ENCODE data around the gene CEPT1.

Gene CEPT1

GRCh38 chr1:111203681-111204200 is 63.7 kb downstream of the CEPT1 start:
- H3K9me2 ChIP-seq (replicated peaks; ENCODE audit: insufficient read depth, low read length): no peaks in the 10 kb centered on the region
- H3K9me3 ChIP-seq (ENCODE audit: insufficient read depth, low read length): no peaks in the 10 kb centered on the region
- H3K27ac ChIP-seq (ENCODE audit: low read depth, low read length): peak overlapping the region; percentile 91
- no peaks in the 10 kb centered on the region for H3K36me3 ChIP-seq (ENCODE audit: low read length)
- H3F3A ChIP-seq (ENCODE audit: insufficient read depth): peaks cover 39% of the 10 kb centered on the region
- H3K4me2 ChIP-seq (ENCODE audit: low read depth, low read length, poor library complexity, severe bottlenecking): peak overlapping the region; percentile 95
- peak overlapping the region; percentile 92 for H3K9ac ChIP-seq (ENCODE audit: low read length)
- peaks cover 23% of the 10 kb centered on the region for H3K79me2 ChIP-seq (ENCODE audit: insufficient read depth, low read length)
- TF ChIP-seq, protein P1, sequence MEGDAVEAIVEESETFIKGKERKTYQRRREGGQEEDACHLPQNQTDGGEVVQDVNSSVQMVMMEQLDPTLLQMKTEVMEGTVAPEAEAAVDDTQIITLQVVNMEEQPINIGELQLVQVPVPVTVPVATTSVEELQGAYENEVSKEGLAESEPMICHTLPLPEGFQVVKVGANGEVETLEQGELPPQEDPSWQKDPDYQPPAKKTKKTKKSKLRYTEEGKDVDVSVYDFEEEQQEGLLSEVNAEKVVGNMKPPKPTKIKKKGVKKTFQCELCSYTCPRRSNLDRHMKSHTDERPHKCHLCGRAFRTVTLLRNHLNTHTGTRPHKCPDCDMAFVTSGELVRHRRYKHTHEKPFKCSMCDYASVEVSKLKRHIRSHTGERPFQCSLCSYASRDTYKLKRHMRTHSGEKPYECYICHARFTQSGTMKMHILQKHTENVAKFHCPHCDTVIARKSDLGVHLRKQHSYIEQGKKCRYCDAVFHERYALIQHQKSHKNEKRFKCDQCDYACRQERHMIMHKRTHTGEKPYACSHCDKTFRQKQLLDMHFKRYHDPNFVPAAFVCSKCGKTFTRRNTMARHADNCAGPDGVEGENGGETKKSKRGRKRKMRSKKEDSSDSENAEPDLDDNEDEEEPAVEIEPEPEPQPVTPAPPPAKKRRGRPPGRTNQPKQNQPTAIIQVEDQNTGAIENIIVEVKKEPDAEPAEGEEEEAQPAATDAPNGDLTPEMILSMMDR (IDR thresholded peaks at IDR 0.05; ENCODE audit: insufficient read depth, low read length, poor library complexity, severe bottlenecking): no peak
- TF ChIP-seq EZH2phosphoT487 (conservative IDR thresholded peaks at IDR 0.05; ENCODE audit: low read length): no peak
- no peaks in the 10 kb centered on the region for H3K27me3 ChIP-seq (ENCODE audit: low read length)
- no peak overlapping the region for H2AFZ ChIP-seq (ENCODE audit: low read depth, low read length, severe bottlenecking)
- no peaks in the 10 kb centered on the region for H4K20me1 ChIP-seq (ENCODE audit: low read depth, low read length)
- peak overlapping the region; percentile 62 for H3K4me3 ChIP-seq (ENCODE audit: insufficient read depth, low read length, poor library complexity, severe bottlenecking)

- Histone ChIP-seq H3K79me2 (ENCODE audit: insufficient read depth, low read length) (peaks cover 23% of the 10 kb centered on the region), H3K36me3 (ENCODE audit: low read length) (no peaks in the 10 kb centered on the region), H3K9me2 (replicated peaks; ENCODE audit: insufficient read depth, low read length) (no peaks in the 10 kb centered on the region), H3K27me3 (ENCODE audit: low read length) (no peaks in the 10 kb centered on the region), H3K4me3 (ENCODE audit: insufficient read depth, low read length, poor library complexity, severe bottlenecking) (peak overlapping the region; percentile 62), H2AFZ (ENCODE audit: low read depth, low read length, severe bottlenecking) (no peak overlapping the region), H3F3A (ENCODE audit: insufficient read depth) (peaks cover 39% of the 10 kb centered on the region), H3K9ac (ENCODE audit: low read length) (peak overlapping the region; percentile 92), H3K9me3 (ENCODE audit: insufficient read depth, low read length) (no peaks in the 10 kb centered on the region), H3K27ac (ENCODE audit: low read depth, low read length) (peak overlapping the region; percentile 91), H4K20me1 (ENCODE audit: low read depth, low read length) (no peaks in the 10 kb centered on the region), H3K4me2 (ENCODE audit: low read depth, low read length, poor library complexity, severe bottlenecking) (peak overlapping the region; percentile 95)
- TF ChIP-seq EZH2phosphoT487 (conservative IDR thresholded peaks at IDR 0.05; ENCODE audit: low read length): no peak
- TF ChIP-seq, protein P1 (IDR thresholded peaks at IDR 0.05; ENCODE audit: insufficient read depth, low read length, poor library complexity, severe bottlenecking): no peak
Measured at GRCh38 chr1:111204201-111204982, 64.4 kb downstream of the CEPT1 start.

- Histone ChIP-seq H3K4me3 (ENCODE audit: insufficient read depth, low read length, poor library complexity, severe bottlenecking) (no peak overlapping the region), H3F3A (ENCODE audit: insufficient read depth) (peaks cover 40% of the 10 kb centered on the region), H3K9me3 (ENCODE audit: insufficient read depth, low read length) (no peaks in the 10 kb centered on the region), H4K20me1 (ENCODE audit: low read depth, low read length) (no peaks in the 10 kb centered on the region), H3K9me2 (replicated peaks; ENCODE audit: insufficient read depth, low read length) (no peaks in the 10 kb centered on the region), H3K27me3 (ENCODE audit: low read length) (no peaks in the 10 kb centered on the region), H3K9ac (ENCODE audit: low read length) (peak overlapping the region; percentile 92), H3K79me2 (ENCODE audit: insufficient read depth, low read length) (peaks cover 23% of the 10 kb centered on the region), H3K4me2 (ENCODE audit: low read depth, low read length, poor library complexity, severe bottlenecking) (peak overlapping the region; percentile 95), H3K36me3 (ENCODE audit: low read length) (no peaks in the 10 kb centered on the region), H2AFZ (ENCODE audit: low read depth, low read length, severe bottlenecking) (no peak overlapping the region), H3K27ac (ENCODE audit: low read depth, low read length) (peak overlapping the region; percentile 91)
- TF ChIP-seq EZH2phosphoT487 (conservative IDR thresholded peaks at IDR 0.05; ENCODE audit: low read length): no peak
- TF ChIP-seq, protein P1 (IDR thresholded peaks at IDR 0.05; ENCODE audit: insufficient read depth, low read length, poor library complexity, severe bottlenecking): no peak
Measured at GRCh38 chr1:111204983-111205713, 65.1 kb downstream of the CEPT1 start.
